Tibial nerve (tissue), 4 donors: ENCODE data around the gene ELFN1. TPM values are rescaled to one million over a fixed set of nuclear protein-coding genes. Genes with fewer than 3 reads are reported as not detected.

Experiments
- DNase-seq, 2 donors: peaks; one replicate each; pipeline ENCODE4 v3.0.0-alpha.2; 2019; ENCODE audit warnings: low spot score in 2 of 2
- H3K27ac ChIP-seq, 4 donors: fragments of 200-600 bp; sonication (generic) in 3 of 4; one replicate each; pipeline ENCODE4 v1.5.1; 2017 to 2019; ENCODE audit warnings: mild to moderate bottlenecking in 1 of 4
- H3K27me3 ChIP-seq, 2 donors: fragments of 200-600 bp; sonication (generic) in 1 of 2; one replicate each; pipeline versions ENCODE4 v1.5.1 to v1.6.0; 2017 to 2019
- H3K36me3 ChIP-seq, 3 donors: fragments of 200-600 bp; sonication (generic); one replicate each; pipeline ENCODE4 v1.5.1; 2018 to 2019
- H3K4me1 ChIP-seq, 4 donors: fragments of 200-600 bp; sonication (generic) in 3 of 4; one replicate each; pipeline ENCODE4 v1.5.1; 2017 to 2019
- H3K4me3 ChIP-seq, 4 donors: fragments of 200-600 bp; sonication (generic) in 3 of 4; one replicate each; pipeline ENCODE4 v1.5.1; 2017 to 2019; ENCODE audit warnings: mild to moderate bottlenecking in 1 of 4, moderate library complexity in 1 of 4
- H3K9me3 ChIP-seq, 4 donors: fragments of 200-600 bp; sonication (generic) in 3 of 4; one replicate each; pipeline ENCODE4 v1.5.1; 2017 to 2019
- EP300 ChIP-seq, 2 donors: sonication (generic); formaldehyde crosslinking; IDR thresholded peaks; one replicate each; pipeline ENCODE4 v1.6.1; 2017; ENCODE audit warnings: antibody characterized with exemption in 2 of 2, mild to moderate bottlenecking in 1 of 2
- POLR2A ChIP-seq, 2 donors: fragments of 450-650 bp; IDR thresholded peaks; one replicate each; pipeline ENCODE4 v1.6.1; 2017; ENCODE audit warnings: antibody characterized with exemption in 2 of 2, mild to moderate bottlenecking in 2 of 2, moderate library complexity in 2 of 2
- WGBS, 2 donors: methylation state at CpG; one replicate each; pipeline ENCODE4 v1.1.5; 2018; 5-methylcytosine and 5-hydroxymethylcytosine counted together
- total RNA-seq, 4 donors: library from RNA; depleted of rRNA; stranded (reverse); fragments of >200 nt; gene quantifications; one replicate each; pipeline ENCODE4 v1.1.0, GENCODE V29; 2016
- TF ChIP-seq, protein P1 (sequence below), 5 experiments: fragments of 200-600 bp in 3 of 5; fragments of 450-650 bp in 2 of 5; sonication (generic) in 3 of 5; IDR thresholded peaks; one replicate each; pipeline ENCODE4 v1.5.1; 2016 to 2019; ENCODE audit warnings: antibody characterized with exemption in 5 of 5, mild to moderate bottlenecking in 3 of 5, moderate library complexity in 2 of 5

ELFN1 gene
- 1 to 10 TPM in 2 of 4 donors, under 1 TPM in 2; 0.21 to 2.4 (median 1.5) TPM for total RNA-seq

DNA sequence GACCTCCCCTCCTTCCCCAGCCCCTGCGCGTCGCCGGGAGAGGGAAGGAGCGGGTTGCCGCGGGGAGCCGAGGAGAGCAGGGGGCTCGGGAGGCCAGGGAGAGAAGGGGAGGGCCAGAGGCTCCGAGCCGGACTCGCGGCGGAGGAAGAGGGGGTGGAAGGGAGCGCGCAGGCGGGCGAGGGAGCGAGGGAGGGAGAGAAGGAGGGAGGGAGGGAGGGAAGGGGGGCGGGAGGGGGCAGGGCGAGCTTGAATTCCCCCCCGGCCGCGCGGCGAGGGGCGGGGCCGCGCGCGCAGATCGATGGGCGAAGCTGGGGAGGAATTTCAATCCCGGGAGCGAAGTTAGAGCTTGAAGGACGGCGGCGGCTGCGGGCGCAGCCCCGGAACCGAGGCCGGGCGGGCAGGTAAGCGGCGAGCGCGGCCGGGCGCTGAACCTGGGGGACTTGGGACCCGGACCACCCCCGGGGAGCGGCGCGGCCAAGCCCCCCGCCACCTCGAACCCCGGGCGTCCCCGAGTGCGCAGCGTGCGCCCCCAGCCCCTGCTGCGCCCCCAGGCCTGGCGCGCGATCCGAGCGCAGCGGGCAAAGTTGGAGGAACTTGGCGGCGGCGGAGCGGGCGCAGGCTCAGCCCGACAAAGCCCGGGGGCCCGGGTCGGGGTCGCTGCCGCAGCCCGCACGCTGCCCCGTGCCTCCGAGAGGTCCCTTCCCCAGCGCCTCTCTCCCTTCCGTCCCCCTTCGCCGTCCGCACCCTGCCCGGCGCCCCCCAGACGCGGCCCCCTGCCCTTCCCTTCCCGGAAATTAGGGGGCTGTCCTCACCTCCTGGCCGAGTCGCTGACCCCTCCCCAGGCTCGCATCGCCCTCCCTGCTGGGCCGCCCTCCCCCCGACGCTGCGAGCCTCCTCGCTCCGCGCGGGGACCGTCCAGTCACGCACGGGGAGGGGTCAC lies at the start of gene ELFN1:
Gene ELFN1, plus strand, starts transcription at position 324 of the 940 bp plus-strand sequence. CDS start 74,320 bp downstream, outside the sequence.
- H3K4me1 ChIP-seq, result peaks cover 0 to 48% (median 28%) of the 10 kb centered on the region in 4 donors
- TF ChIP-seq POLR2A (IDR thresholded peaks at IDR 0.05) (no peak), EP300 (IDR thresholded peaks at IDR 0.05) (no peak)
- TF ChIP-seq, protein P1, sequence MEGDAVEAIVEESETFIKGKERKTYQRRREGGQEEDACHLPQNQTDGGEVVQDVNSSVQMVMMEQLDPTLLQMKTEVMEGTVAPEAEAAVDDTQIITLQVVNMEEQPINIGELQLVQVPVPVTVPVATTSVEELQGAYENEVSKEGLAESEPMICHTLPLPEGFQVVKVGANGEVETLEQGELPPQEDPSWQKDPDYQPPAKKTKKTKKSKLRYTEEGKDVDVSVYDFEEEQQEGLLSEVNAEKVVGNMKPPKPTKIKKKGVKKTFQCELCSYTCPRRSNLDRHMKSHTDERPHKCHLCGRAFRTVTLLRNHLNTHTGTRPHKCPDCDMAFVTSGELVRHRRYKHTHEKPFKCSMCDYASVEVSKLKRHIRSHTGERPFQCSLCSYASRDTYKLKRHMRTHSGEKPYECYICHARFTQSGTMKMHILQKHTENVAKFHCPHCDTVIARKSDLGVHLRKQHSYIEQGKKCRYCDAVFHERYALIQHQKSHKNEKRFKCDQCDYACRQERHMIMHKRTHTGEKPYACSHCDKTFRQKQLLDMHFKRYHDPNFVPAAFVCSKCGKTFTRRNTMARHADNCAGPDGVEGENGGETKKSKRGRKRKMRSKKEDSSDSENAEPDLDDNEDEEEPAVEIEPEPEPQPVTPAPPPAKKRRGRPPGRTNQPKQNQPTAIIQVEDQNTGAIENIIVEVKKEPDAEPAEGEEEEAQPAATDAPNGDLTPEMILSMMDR (IDR thresholded peaks at IDR 0.05), result no peak
- no peaks in the 10 kb centered on the region for H3K9me3 ChIP-seq
- WGBS, 2 donors, result 1 to 2% methylated on average over 36 to 79 of the region's 110 CpGs
- H3K36me3 ChIP-seq, result no peaks in the 10 kb centered on the region
- no peak within 1 kb of the TSS for H3K27ac ChIP-seq
- peaks cover 9 to 95% of the 10 kb centered on the region in 2 donors for H3K27me3 ChIP-seq
- H3K4me3 ChIP-seq, result peak within 1 kb of the TSS in 2 of 4 donors; percentile 2 to 39
- DNase-seq, result no peak

DNA sequence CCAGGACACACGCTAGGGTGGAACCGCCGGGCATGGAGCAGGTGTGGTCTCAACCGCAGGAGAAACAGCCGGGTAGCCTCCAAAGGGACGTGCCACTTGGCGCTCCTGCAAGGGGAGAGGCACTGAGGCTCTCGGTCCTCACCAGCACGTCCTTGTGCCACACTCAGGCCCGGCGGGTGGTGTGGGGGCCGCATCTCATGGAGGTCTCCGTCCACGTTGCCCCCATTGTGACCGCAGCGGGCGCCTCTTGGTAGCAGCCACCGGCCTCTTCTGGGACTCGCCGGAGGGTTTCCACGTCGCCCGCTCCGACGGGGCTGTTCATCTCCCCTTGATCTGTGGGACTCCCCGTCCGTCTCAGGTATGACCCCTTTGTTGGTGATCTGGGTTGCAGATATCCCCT lies 49.2 kb upstream of the ELFN1 start:
- TF ChIP-seq POLR2A (IDR thresholded peaks at IDR 0.05), result no peak
- TF ChIP-seq, protein P1 (IDR thresholded peaks at IDR 0.05), result no peak
- no peak for TF ChIP-seq EP300 (IDR thresholded peaks at IDR 0.05)
- Histone ChIP-seq H3K27ac (no peak overlapping the region), H3K36me3 (no peaks in the 10 kb centered on the region), H3K27me3 (no peaks in the 10 kb centered on the region), H3K4me1 (no peaks in the 10 kb centered on the region), H3K9me3 (no peaks in the 10 kb centered on the region), H3K4me3 (no peak overlapping the region)
- no peak for DNase-seq
- 88 to 90% methylated on average over 25 to 26 of the region's 27 CpGs for WGBS, 2 donors

DNA sequence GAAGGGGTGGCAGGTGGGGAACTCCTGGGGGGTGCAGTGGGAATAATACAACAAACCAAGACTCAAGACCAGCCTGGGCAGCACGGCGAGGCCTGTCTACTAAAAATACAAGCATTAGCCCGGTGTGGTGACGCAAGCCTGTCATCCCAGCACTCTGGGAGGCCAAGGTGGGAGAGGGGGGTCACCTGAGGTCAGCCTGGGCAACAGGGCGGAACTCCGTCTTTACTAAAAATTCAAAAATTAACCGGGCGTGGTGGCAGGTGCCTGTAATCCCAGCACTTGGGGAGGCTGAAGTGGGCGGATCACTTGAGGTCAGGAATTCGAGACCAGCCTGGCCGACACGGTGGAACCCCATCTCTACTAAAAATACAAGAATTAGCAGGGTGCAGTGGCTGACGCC lies 48.4 kb upstream of the ELFN1 start:
- H3K27ac ChIP-seq, result no peak overlapping the region
- no peaks in the 10 kb centered on the region for H3K4me1 ChIP-seq
- no peaks in the 10 kb centered on the region for H3K36me3 ChIP-seq
- no peak for DNase-seq
- H3K27me3 ChIP-seq, result no peaks in the 10 kb centered on the region
- TF ChIP-seq, protein P1 (IDR thresholded peaks at IDR 0.05), result no peak
- no peak for TF ChIP-seq EP300 (IDR thresholded peaks at IDR 0.05)
- no peak for TF ChIP-seq POLR2A (IDR thresholded peaks at IDR 0.05)
- no peaks in the 10 kb centered on the region for H3K9me3 ChIP-seq
- no peak overlapping the region for H3K4me3 ChIP-seq
- 85 to 91% methylated on average over 13 of the region's 13 CpGs for WGBS, 2 donors

DNA sequence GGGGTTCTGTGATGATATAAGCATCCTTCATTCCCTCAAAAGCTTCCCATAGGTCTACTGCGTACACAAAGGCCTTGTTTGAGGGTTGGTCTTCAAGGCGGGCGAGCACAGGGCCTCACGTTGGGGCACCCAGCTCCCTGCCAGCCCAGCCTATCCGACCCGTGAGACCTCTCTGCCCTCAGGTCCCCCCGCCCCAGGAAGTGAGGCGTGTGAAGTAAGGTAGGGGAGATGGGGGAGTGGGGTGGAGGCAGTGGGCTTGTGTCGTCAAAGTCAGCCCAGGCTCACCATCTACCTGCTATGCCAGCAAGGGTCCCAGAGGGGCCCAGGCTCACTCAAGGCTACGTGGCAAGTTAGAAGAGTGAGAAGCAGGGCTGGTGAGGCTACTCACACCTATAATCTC lies 47.6 kb upstream of the ELFN1 start:
- WGBS, 2 donors, result 75 to 81% methylated on average over 10 of the region's 10 CpGs
- Histone ChIP-seq H3K9me3 (no peaks in the 10 kb centered on the region), H3K27me3 (no peaks in the 10 kb centered on the region), H3K36me3 (no peaks in the 10 kb centered on the region), H3K27ac (no peak overlapping the region), H3K4me3 (no peak overlapping the region), H3K4me1 (no peaks in the 10 kb centered on the region)
- no peak for TF ChIP-seq EP300 (IDR thresholded peaks at IDR 0.05)
- TF ChIP-seq, protein P1 (IDR thresholded peaks at IDR 0.05), result no peak
- TF ChIP-seq POLR2A (IDR thresholded peaks at IDR 0.05), result no peak
- DNase-seq, result no peak

DNA sequence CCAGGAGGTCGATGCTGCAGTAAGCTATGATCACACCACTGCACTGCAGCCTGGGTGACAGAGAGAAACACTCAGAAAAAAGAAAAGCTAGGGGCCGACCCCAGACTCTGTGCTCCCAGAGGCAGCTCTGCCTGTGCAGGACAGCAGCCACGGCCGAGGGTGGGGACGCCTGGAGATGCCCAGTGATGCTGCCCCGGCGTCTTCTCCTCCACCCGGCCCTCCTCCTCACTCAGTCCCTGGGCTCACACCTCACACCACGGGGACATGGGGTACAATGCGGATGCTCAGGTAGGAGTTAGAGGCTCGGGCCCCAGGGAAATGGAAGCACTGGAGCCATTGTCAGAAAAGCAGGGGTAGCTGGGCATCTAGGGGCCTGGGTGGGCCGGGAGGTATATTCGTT lies 46.3 kb upstream of the ELFN1 start:
- TF ChIP-seq, protein P1 (IDR thresholded peaks at IDR 0.05), result no peak
- TF ChIP-seq EP300 (IDR thresholded peaks at IDR 0.05) (no peak), POLR2A (IDR thresholded peaks at IDR 0.05) (no peak)
- Histone ChIP-seq H3K9me3 (peaks cover 0 to 8% (median 0%) of the 10 kb centered on the region in 4 donors), H3K4me3 (no peak overlapping the region), H3K27ac (no peak overlapping the region), H3K27me3 (no peaks in the 10 kb centered on the region), H3K36me3 (no peaks in the 10 kb centered on the region), H3K4me1 (no peaks in the 10 kb centered on the region)
- 80 to 86% methylated on average over 13 of the region's 13 CpGs for WGBS, 2 donors
- DNase-seq, result no peak
